ENCODE data around the gene VWA5A.

DNA sequence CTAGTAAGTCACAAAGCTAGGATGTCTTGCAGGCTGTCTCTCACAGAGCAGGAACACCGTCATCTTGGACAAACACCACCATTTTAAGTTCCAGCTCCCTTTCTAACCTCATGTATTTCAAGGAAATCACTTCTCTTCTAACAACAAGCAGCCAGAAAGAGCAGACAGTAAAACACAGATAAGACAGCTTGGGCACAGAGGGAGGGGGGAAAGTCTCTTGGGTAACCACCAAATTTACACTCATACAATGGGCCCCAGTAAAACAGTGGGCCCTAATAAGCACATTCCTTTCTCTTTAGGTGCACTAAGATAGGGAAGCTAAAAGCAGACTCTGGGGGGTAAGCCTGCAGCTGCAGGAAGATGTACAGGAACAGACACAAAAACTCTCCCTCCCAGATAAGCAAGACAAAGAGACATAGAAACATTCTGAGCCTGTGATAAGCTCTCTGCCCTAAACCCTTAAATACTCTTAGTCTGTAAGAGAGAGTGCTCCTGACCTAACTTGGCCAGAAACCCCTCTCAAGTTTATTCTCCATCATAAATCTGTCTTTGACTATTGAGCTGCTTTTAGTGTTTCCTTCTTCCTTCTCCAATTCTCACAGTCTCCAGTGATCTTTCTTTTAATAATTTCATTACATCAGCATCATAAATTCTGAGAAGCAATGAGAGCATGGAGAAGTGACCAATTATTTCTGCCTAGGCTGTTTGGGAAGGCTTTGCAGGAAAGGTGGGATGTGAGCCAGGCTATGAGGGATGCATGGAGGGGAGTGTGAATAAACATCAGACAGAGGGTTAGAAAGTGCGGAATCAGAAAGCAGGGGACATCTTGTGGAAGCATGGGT lies 75.3 kb downstream of the VWA5A start:
- TF ChIP-seq, protein P1, sequence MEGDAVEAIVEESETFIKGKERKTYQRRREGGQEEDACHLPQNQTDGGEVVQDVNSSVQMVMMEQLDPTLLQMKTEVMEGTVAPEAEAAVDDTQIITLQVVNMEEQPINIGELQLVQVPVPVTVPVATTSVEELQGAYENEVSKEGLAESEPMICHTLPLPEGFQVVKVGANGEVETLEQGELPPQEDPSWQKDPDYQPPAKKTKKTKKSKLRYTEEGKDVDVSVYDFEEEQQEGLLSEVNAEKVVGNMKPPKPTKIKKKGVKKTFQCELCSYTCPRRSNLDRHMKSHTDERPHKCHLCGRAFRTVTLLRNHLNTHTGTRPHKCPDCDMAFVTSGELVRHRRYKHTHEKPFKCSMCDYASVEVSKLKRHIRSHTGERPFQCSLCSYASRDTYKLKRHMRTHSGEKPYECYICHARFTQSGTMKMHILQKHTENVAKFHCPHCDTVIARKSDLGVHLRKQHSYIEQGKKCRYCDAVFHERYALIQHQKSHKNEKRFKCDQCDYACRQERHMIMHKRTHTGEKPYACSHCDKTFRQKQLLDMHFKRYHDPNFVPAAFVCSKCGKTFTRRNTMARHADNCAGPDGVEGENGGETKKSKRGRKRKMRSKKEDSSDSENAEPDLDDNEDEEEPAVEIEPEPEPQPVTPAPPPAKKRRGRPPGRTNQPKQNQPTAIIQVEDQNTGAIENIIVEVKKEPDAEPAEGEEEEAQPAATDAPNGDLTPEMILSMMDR (IDR thresholded peaks at IDR 0.05; ENCODE audit: low read depth, low read length) = no peak
- TF ChIP-seq POLR2A (IDR thresholded peaks at IDR 0.05; ENCODE audit: extremely low read depth, insufficient read length) = no peak
